ENCODE measurements around the gene VSIG10L2. TPM values are rescaled to one million over a fixed set of nuclear protein-coding genes. Genes with fewer than 3 reads are reported as not detected.

The VSIG10L2 gene
- total RNA-seq, 1 donor from 2014 or later, result not detected

- H3K27me3 Mint-ChIP-seq, result no peaks in the 10 kb centered on the region
These were observed 9.2 kb downstream of the VSIG10L2 start for GRCh38 chr11:125954945-125955640.

DNA sequence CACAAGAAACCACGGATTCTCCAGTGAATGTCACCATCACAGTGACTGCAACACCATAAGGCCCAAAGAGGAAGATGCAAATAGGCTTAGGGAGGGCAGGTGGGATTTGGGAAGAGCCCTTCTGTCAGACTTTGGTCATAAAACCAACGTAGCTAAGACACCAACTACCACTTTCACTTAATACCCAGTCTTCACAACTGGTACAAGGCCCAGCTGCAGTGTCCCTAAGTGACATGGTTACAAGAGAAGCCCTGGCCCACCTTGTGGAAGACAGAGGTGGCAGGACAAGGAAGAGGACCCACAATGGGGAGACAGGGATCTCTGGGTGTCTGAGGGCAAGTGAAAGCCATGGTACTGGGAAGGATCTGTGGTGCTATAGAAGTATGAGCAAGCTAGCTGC lies 10.0 kb downstream of the VSIG10L2 start:
- Mint-ChIP-seq H3K9me3 (ENCODE audit: low read depth) (no peaks in the 10 kb centered on the region), H3K27me3 (no peaks in the 10 kb centered on the region), H3K36me3 (ENCODE audit: insufficient read depth) (peaks cover 6% of the 10 kb centered on the region), H3K4me1 (ENCODE audit: low read depth) (peaks cover 8% of the 10 kb centered on the region), H3K4me3 (ENCODE audit: low read depth) (no peak overlapping the region), H3K27ac (no peak overlapping the region)
- DNase-seq (ENCODE audit: low spot score, unreplicated experiment), result no peak
- no peak for TF ChIP-seq CTCF (IDR thresholded peaks at IDR 0.05; ENCODE audit: unreplicated experiment)

More at GRCh38 chr11:125954945-125955640, 9.2 kb downstream of the VSIG10L2 start:
- Mint-ChIP-seq H3K4me1 (ENCODE audit: low read depth) (peaks cover 8% of the 10 kb centered on the region), H3K36me3 (ENCODE audit: insufficient read depth) (peaks cover 3% of the 10 kb centered on the region), H3K27ac (no peak overlapping the region), H3K4me3 (ENCODE audit: low read depth) (no peak overlapping the region), H3K9me3 (ENCODE audit: low read depth) (no peaks in the 10 kb centered on the region)
- DNase-seq (ENCODE audit: low spot score, unreplicated experiment), result no peak
- TF ChIP-seq CTCF (IDR thresholded peaks at IDR 0.05; ENCODE audit: unreplicated experiment), result no peak

- H3K36me3 Mint-ChIP-seq (ENCODE audit: insufficient read depth), result peaks cover 10% of the 10 kb centered on the region
- no peak for TF ChIP-seq CTCF (IDR thresholded peaks at IDR 0.05; ENCODE audit: unreplicated experiment)
- peaks cover 8% of the 10 kb centered on the region for H3K4me1 Mint-ChIP-seq (ENCODE audit: low read depth)
- no peak overlapping the region for H3K27ac Mint-ChIP-seq
- H3K27me3 Mint-ChIP-seq, result no peaks in the 10 kb centered on the region
- no peaks in the 10 kb centered on the region for H3K9me3 Mint-ChIP-seq (ENCODE audit: low read depth)
- DNase-seq (ENCODE audit: low spot score, unreplicated experiment), result no peak
- H3K4me3 Mint-ChIP-seq (ENCODE audit: low read depth), result no peak overlapping the region
These were observed 10.7 kb downstream of the VSIG10L2 start for GRCh38 chr11:125956391-125957134.

- Mint-ChIP-seq H3K27ac (no peak overlapping the region), H3K36me3 (ENCODE audit: insufficient read depth) (peaks cover 20% of the 10 kb centered on the region)
These were observed 11.9 kb downstream of the VSIG10L2 start for GRCh38 chr11:125957618-125958332.

More at GRCh38 chr11:125957618-125958332, 11.9 kb downstream of the VSIG10L2 start:
- Mint-ChIP-seq H3K4me1 (ENCODE audit: low read depth) (peaks cover 2% of the 10 kb centered on the region), H3K4me3 (ENCODE audit: low read depth) (no peak overlapping the region), H3K27me3 (no peaks in the 10 kb centered on the region), H3K9me3 (ENCODE audit: low read depth) (peaks cover 4% of the 10 kb centered on the region)
- no peak for TF ChIP-seq CTCF (IDR thresholded peaks at IDR 0.05; ENCODE audit: unreplicated experiment)
- no peak for DNase-seq (ENCODE audit: low spot score, unreplicated experiment)

Data from progenitor cell of endocrine pancreas (in vitro differentiated cells).